GM23338 (cell line): ENCODE results near the gene PCGF3. TPM values are rescaled to one million over a fixed set of nuclear protein-coding genes. Genes with fewer than 3 reads are reported as not detected.
"Not testable (repeated sequence)": the region's sequence is repeated elsewhere in the genome, so short reads cannot be mapped to it uniquely, and the experiment has no call there.

ENCODE experiments used
- ATAC-seq: fragments of 200-7000 bp; cut with Tn5 transposase; 3 replicates; pipeline ENCODE4 v1.9.1; 2020
- DNase-seq: peaks from one replicate; pipeline ENCODE4 v3.0.0-alpha.2; 2015; ENCODE audit warnings: low spot score
- H2AFZ ChIP-seq: fragments of 200-600 bp; sonication (generic); 2 replicates; pipeline ENCODE4 v1.8.0; 2016; ENCODE audit warnings: antibody characterized with exemption, mild to moderate bottlenecking, moderate library complexity
- H3F3A ChIP-seq: fragments of 200-600 bp; sonication (generic); replicated peaks from 2 replicates; pipeline ENCODE4 v1.8.0; 2017; ENCODE audit warnings: antibody characterized with exemption, mixed run types, low read depth
- H3K27ac ChIP-seq: fragments of 200-600 bp; sonication (generic); 2 replicates; pipeline ENCODE4 v1.6.1; 2016; ENCODE audit warnings: low read depth
- H3K27me3 ChIP-seq: fragments of 200-600 bp; sonication (generic); 2 replicates; pipeline ENCODE4 v1.8.0; 2016; ENCODE audit warnings: mild to moderate bottlenecking, mixed run types, moderate library complexity; ENCODE audit not compliant: insufficient read depth
- H3K36me3 ChIP-seq: fragments of 200-600 bp; sonication (generic); 2 replicates; pipeline ENCODE4 v1.8.0; 2016; ENCODE audit warnings: mild to moderate bottlenecking; ENCODE audit not compliant: insufficient read depth
- H3K4me1 ChIP-seq: fragments of 200-600 bp; sonication (generic); 2 replicates; pipeline ENCODE4 v1.8.0; 2016; ENCODE audit warnings: mild to moderate bottlenecking, moderate library complexity; ENCODE audit not compliant: insufficient read depth
- H3K4me2 ChIP-seq: fragments of 200-600 bp; sonication (generic); 2 replicates; pipeline ENCODE4 v1.7.1; 2017; ENCODE audit warnings: mixed run types
- H3K4me3 ChIP-seq: fragments of 200-600 bp; sonication (generic); 2 replicates; pipeline ENCODE4 v1.6.1; 2016; ENCODE audit warnings: mixed run types
- H3K79me2 ChIP-seq: fragments of 200-600 bp; sonication (generic); replicated peaks from 2 replicates; pipeline ENCODE4 v1.8.0; 2017; ENCODE audit warnings: mild to moderate bottlenecking; ENCODE audit not compliant: insufficient read depth
- H3K9me2 ChIP-seq: fragments of 200-600 bp; sonication (generic); 2 replicates; pipeline ENCODE4 v1.8.0; 2017; ENCODE audit not compliant: insufficient read depth
- H4K20me1 ChIP-seq: fragments of 200-600 bp; sonication (generic); replicated peaks from 2 replicates; pipeline ENCODE4 v1.8.0; 2017; ENCODE audit warnings: mild to moderate bottlenecking; ENCODE audit not compliant: insufficient read depth
- H3K27ac Mint-ChIP-seq: 2 replicates; pipeline ENCODE4 v1.8.0; 2020; ENCODE audit warnings: inconsistent platforms, mild to moderate bottlenecking, moderate library complexity, mixed read lengths
- H3K27me3 Mint-ChIP-seq: 3 replicates; pipeline ENCODE4 v1.8.0; 2022; ENCODE audit warnings: low read depth, mild to moderate bottlenecking, moderate library complexity, mixed read lengths, inconsistent platforms; ENCODE audit not compliant: insufficient read depth, poor library complexity
- H3K36me3 Mint-ChIP-seq: 3 replicates; pipeline ENCODE4 v1.8.0; 2021; ENCODE audit warnings: low read depth, mild to moderate bottlenecking, inconsistent platforms, moderate library complexity, mixed read lengths
- H3K4me1 Mint-ChIP-seq: 3 replicates; pipeline ENCODE4 v1.8.0; 2020; ENCODE audit warnings: mild to moderate bottlenecking, inconsistent platforms, mixed read lengths
- H3K4me3 Mint-ChIP-seq: 3 replicates; pipeline ENCODE4 v1.8.0; 2021; ENCODE audit warnings: moderate library complexity, mild to moderate bottlenecking, inconsistent platforms, mixed read lengths
- H3K9me3 Mint-ChIP-seq: 3 replicates; pipeline ENCODE4 v1.8.0; 2020; ENCODE audit warnings: moderate library complexity, mild to moderate bottlenecking, inconsistent platforms, mixed read lengths
- EZH2 ChIP-seq: fragments of 200-600 bp; sonication (generic); IDR thresholded peaks from one replicate; pipeline ENCODE4 v1.8.0; 2017; ENCODE audit warnings: antibody characterized with exemption, mild to moderate bottlenecking, low read depth; ENCODE audit not compliant: unreplicated experiment
- EZH2phosphoT487 ChIP-seq: fragments of 200-600 bp; sonication (generic); IDR thresholded peaks from one replicate; pipeline ENCODE4 v1.8.1; 2018; ENCODE audit warnings: antibody characterized with exemption; ENCODE audit not compliant: unreplicated experiment
- JUNB ChIP-seq: IDR thresholded peaks from one replicate; pipeline ENCODE4 v1.6.1; 2016; ENCODE audit warnings: antibody characterized with exemption; ENCODE audit not compliant: unreplicated experiment
- POLR2AphosphoS5 ChIP-seq: IDR thresholded peaks from 2 replicates; pipeline ENCODE4 v1.6.1; 2016; ENCODE audit warnings: antibody characterized with exemption, low read depth
- STAT1 ChIP-seq: IDR thresholded peaks from one replicate; pipeline ENCODE4 v1.6.1; 2016; ENCODE audit warnings: antibody characterized with exemption; ENCODE audit not compliant: unreplicated experiment
- ZNF114 ChIP-seq: fragments of 250-450 bp; sonication (Bioruptor Pico); IDR thresholded peaks from 2 replicates; pipeline ENCODE4 v1.5.0; 2020; ENCODE audit warnings: mild to moderate bottlenecking, moderate library complexity
- ZNF331 ChIP-seq: fragments of 250-450 bp; sonication (Bioruptor Pico); IDR thresholded peaks from 2 replicates; pipeline ENCODE4 v1.5.0; 2020; ENCODE audit warnings: low read depth, mild to moderate bottlenecking, moderate library complexity
- polyA plus RNA-seq: library from polyadenylated mRNA; unstranded; fragments of >200 nt; fragmentation: Nextera tagmentation; extraction: Ambion mirVana; gene quantifications from 2 replicates; pipeline ENCODE4 v1.2.1, GENCODE V29; 2016
- total RNA-seq: library from RNA; depleted of rRNA; stranded (reverse); fragments of >200 nt; shearing (Covaris generic); gene quantifications from 2 replicates; pipeline ENCODE4 v1.2.3, GENCODE V29; 2014
- TF ChIP-seq, protein P1 (sequence below): IDR thresholded peaks from 2 replicates; pipeline ENCODE4 v1.6.1; 2016; ENCODE audit warnings: antibody characterized with exemption
- TF ChIP-seq, protein P2 (sequence below): fragments of 250-450 bp; sonication (Bioruptor Pico); IDR thresholded peaks from 2 replicates; pipeline ENCODE4 v1.5.0; 2020; ENCODE audit warnings: mild to moderate bottlenecking, moderate library complexity

PCGF3 gene
- total and polyA plus RNA-seq, 2 experiments from 2014 or later = 33.1 to 49.0 TPM

- Mint-ChIP-seq H3K27me3 (peaks cover 15% of the 10 kb centered on the region), H3K36me3 (peaks cover 48% of the 10 kb centered on the region)
- H3K4me1 Mint-ChIP-seq, H2AFZ ChIP-seq, H3K79me2 ChIP-seq, H3K9me2 ChIP-seq, H3K4me3 Mint-ChIP-seq, H4K20me1 ChIP-seq, H3K27me3 ChIP-seq, H3K9me3 Mint-ChIP-seq, H3K4me1 ChIP-seq, DNase-seq, H3K4me3 ChIP-seq, H3K27ac Mint-ChIP-seq, H3F3A ChIP-seq, H3K4me2 ChIP-seq, H3K27ac ChIP-seq, ATAC-seq: not testable (repeated sequence)
- peaks cover 24% of the 10 kb centered on the region for H3K36me3 ChIP-seq
Measured at GRCh38 chr4:736561-736960, 30.9 kb downstream of the PCGF3 start.

DNA sequence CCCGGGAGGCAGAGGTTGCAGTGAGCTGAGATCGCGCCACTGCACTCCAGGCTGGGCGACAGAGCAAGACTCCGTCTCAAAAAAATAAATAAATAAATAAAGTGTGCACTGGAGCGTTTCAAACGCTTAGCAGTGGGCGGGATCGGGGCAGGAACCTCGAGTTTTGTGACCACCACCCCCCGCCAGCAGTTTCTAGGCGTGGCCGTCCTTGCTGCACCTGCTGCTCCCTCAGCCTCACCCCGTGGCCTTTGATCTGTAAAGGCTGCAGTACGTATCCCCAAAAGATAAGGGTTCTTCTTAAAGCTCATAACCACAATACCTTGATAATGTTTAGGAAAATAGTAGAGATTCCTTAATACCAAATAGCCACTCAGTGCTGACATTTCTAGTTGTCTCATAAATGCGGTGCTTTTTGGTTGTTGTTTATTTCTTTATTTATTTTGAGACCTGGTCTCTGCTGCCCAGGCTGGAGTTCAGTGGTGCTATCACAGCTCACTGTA lies 33.2 kb downstream of the PCGF3 start:
- Mint-ChIP-seq H3K4me3 (no peak overlapping the region), H3K4me1 (no peaks in the 10 kb centered on the region), H3K27me3 (peaks cover 21% of the 10 kb centered on the region), H3K9me3 (0 out of 3 replicates have a peak, but pooled peaks cover under 1% of the 10 kb centered on the region), H3K36me3 (peaks cover 45% of the 10 kb centered on the region), H3K27ac (no peak overlapping the region)
- ATAC-seq = no peak
- H3F3A ChIP-seq = no peaks in the 10 kb centered on the region; the same call in 1 of the 2 replicates
- H3K27me3 ChIP-seq = no peaks in the 10 kb centered on the region
- TF ChIP-seq EZH2 = no peak
- H3K4me2 ChIP-seq = no peak overlapping the region
- no peak overlapping the region for H3K27ac ChIP-seq
- no peaks in the 10 kb centered on the region for H3K4me1 ChIP-seq
- no peak overlapping the region for H3K4me3 ChIP-seq
- H4K20me1 ChIP-seq = peaks cover 10% of the 10 kb centered on the region; the same call in 1 of the 2 replicates
- peaks cover 22% of the 10 kb centered on the region for H3K36me3 ChIP-seq
- no peaks in the 10 kb centered on the region for H3K9me2 ChIP-seq
- no peaks in the 10 kb centered on the region for H3K79me2 ChIP-seq
- H2AFZ ChIP-seq = no peak overlapping the region
- DNase-seq = no peak

DNA sequence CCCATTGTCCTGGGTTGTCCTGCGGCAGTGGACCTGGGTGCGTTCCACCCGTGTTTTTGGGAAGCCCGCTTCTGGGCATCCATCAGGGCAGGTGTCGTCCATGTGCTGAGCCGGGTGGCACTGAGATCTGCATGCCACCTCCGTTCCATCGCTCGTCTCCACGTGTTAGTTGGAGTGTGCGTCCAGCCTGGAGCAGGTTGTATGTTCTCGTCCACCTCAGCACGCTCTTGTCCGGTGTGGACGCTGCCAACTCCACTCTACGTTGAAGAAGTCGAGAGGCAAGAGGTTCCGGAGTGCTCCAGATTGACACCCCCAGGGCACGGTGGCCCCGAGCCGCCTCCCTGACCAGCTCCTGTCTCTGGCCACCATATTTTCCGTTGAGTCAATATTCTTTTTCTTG lies 33.9 kb downstream of the PCGF3 start:
- no peaks in the 10 kb centered on the region for H3K9me2 ChIP-seq
- H4K20me1 ChIP-seq = peaks cover 4% of the 10 kb centered on the region; the same call in 1 of the 2 replicates
- no peak for TF ChIP-seq JUNB
- no peak for TF ChIP-seq EZH2
- no peak for TF ChIP-seq STAT1
- TF ChIP-seq EZH2phosphoT487 = no peak
- TF ChIP-seq ZNF114 (CRISPR knock-in tag) = no peak
- TF ChIP-seq, protein P1, sequence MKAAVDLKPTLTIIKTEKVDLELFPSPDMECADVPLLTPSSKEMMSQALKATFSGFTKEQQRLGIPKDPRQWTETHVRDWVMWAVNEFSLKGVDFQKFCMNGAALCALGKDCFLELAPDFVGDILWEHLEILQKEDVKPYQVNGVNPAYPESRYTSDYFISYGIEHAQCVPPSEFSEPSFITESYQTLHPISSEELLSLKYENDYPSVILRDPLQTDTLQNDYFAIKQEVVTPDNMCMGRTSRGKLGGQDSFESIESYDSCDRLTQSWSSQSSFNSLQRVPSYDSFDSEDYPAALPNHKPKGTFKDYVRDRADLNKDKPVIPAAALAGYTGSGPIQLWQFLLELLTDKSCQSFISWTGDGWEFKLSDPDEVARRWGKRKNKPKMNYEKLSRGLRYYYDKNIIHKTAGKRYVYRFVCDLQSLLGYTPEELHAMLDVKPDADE = no peak
- TF ChIP-seq POLR2AphosphoS5 = no peak
- TF ChIP-seq, protein P2, sequence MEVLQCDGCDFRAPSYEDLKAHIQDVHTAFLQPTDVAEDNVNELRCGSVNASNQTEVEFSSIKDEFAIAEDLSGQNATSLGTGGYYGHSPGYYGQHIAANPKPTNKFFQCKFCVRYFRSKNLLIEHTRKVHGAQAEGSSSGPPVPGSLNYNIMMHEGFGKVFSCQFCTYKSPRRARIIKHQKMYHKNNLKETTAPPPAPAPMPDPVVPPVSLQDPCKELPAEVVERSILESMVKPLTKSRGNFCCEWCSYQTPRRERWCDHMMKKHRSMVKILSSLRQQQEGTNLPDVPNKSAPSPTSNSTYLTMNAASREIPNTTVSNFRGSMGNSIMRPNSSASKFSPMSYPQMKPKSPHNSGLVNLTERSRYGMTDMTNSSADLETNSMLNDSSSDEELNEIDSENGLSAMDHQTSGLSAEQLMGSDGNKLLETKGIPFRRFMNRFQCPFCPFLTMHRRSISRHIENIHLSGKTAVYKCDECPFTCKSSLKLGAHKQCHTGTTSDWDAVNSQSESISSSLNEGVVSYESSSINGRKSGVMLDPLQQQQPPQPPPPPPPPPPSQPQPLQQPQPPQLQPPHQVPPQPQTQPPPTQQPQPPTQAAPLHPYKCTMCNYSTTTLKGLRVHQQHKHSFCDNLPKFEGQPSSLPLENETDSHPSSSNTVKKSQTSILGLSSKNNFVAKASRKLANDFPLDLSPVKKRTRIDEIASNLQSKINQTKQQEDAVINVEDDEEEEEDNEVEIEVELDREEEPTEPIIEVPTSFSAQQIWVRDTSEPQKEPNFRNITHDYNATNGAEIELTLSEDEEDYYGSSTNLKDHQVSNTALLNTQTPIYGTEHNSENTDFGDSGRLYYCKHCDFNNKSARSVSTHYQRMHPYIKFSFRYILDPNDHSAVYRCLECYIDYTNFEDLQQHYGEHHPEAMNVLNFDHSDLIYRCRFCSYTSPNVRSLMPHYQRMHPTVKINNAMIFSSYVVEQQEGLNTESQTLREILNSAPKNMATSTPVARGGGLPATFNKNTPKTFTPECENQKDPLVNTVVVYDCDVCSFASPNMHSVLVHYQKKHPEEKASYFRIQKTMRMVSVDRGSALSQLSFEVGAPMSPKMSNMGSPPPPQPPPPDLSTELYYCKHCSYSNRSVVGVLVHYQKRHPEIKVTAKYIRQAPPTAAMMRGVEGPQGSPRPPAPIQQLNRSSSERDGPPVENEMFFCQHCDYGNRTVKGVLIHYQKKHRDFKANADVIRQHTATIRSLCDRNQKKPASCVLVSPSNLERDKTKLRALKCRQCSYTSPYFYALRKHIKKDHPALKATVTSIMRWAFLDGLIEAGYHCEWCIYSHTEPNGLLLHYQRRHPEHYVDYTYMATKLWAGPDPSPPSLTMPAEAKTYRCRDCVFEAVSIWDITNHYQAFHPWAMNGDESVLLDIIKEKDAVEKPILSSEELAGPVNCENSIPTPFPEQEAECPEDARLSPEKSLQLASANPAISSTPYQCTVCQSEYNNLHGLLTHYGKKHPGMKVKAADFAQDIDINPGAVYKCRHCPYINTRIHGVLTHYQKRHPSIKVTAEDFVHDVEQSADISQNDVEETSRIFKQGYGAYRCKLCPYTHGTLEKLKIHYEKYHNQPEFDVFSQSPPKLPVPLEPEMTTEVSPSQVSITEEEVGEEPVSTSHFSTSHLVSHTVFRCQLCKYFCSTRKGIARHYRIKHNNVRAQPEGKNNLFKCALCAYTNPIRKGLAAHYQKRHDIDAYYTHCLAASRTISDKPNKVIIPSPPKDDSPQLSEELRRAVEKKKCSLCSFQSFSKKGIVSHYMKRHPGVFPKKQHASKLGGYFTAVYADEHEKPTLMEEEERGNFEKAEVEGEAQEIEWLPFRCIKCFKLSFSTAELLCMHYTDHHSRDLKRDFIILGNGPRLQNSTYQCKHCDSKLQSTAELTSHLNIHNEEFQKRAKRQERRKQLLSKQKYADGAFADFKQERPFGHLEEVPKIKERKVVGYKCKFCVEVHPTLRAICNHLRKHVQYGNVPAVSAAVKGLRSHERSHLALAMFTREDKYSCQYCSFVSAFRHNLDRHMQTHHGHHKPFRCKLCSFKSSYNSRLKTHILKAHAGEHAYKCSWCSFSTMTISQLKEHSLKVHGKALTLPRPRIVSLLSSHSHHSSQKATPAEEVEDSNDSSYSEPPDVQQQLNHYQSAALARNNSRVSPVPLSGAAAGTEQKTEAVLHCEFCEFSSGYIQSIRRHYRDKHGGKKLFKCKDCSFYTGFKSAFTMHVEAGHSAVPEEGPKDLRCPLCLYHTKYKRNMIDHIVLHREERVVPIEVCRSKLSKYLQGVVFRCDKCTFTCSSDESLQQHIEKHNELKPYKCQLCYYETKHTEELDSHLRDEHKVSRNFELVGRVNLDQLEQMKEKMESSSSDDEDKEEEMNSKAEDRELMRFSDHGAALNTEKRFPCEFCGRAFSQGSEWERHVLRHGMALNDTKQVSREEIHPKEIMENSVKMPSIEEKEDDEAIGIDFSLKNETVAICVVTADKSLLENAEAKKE (CRISPR knock-in tag) = no peak
- no peak for TF ChIP-seq ZNF331

More for the DNA sequence above, 33.9 kb downstream of the PCGF3 start:
- H3K4me1 Mint-ChIP-seq = no peaks in the 10 kb centered on the region; the same call in 2 of the 3 replicates
- no peak overlapping the region for H3K27ac Mint-ChIP-seq
- DNase-seq = no peak
- H3K27ac ChIP-seq = no peak overlapping the region
- H3K4me1 ChIP-seq = no peaks in the 10 kb centered on the region
- no peak overlapping the region for H3K4me2 ChIP-seq
- peaks cover 14% of the 10 kb centered on the region; the same call in 1 of the 2 replicates for H3K36me3 ChIP-seq
- H3K79me2 ChIP-seq = no peaks in the 10 kb centered on the region
- H2AFZ ChIP-seq = no peak overlapping the region
- H3K27me3 ChIP-seq = no peaks in the 10 kb centered on the region
- H3K27me3 Mint-ChIP-seq = peaks cover 23% of the 10 kb centered on the region
- no peak overlapping the region for H3K4me3 ChIP-seq
- peaks cover 7% of the 10 kb centered on the region; the same call in 1 of the 3 replicates for H3K9me3 Mint-ChIP-seq
- H3K4me3 Mint-ChIP-seq = no peak overlapping the region
- peaks cover 45% of the 10 kb centered on the region for H3K36me3 Mint-ChIP-seq
- ATAC-seq = no peak
- no peaks in the 10 kb centered on the region; the same call in 1 of the 2 replicates for H3F3A ChIP-seq
